EH (cell line): ENCODE results near the gene MTUS2.
A peak's percentile ranks its signal among the peaks of the same experiment; 100 is the strongest.

ENCODE experiments used
- DNase-seq: peaks from one replicate; pipeline ENCODE4 v3.0.0-alpha.2; 2015; ENCODE audit warnings: low read depth

MTUS2 gene

GRCh38 chr13:29402166-29402636 lies 582.1 kb downstream of the MTUS2 start:
- peak; percentile 18 for DNase-seq

- no peak for DNase-seq
Observed at GRCh38 chr13:29405401-29405800, 585.3 kb downstream of the MTUS2 start.

- peak; percentile 79 for DNase-seq
Observed at GRCh38 chr13:29411481-29411880, 591.3 kb downstream of the MTUS2 start.

- DNase-seq, result no peak
Observed at GRCh38 chr13:29418026-29418425, 597.9 kb downstream of the MTUS2 start.

- no peak for DNase-seq
Observed at GRCh38 chr13:29421118-29421517, 601.0 kb downstream of the MTUS2 start.

- DNase-seq, result no peak
Observed at GRCh38 chr13:29422015-29422414, 601.9 kb downstream of the MTUS2 start.

GRCh38 chr13:29423050-29423449 lies 602.9 kb downstream of the MTUS2 start:
- DNase-seq, result no peak

GRCh38 chr13:29427937-29428309 lies 607.8 kb downstream of the MTUS2 start:
- no peak for DNase-seq

GRCh38 chr13:29428310-29429181 lies 608.4 kb downstream of the MTUS2 start:
- DNase-seq, result peak; percentile 26

- peak; percentile 55 for DNase-seq
Observed at GRCh38 chr13:29429286-29429900, 609.3 kb downstream of the MTUS2 start.

- DNase-seq, result no peak
Observed at GRCh38 chr13:29434217-29434945, 614.2 kb downstream of the MTUS2 start.

GRCh38 chr13:29435125-29435911 lies 615.2 kb downstream of the MTUS2 start:
- DNase-seq, result peak; percentile 96

GRCh38 chr13:29436291-29436690 lies 616.2 kb downstream of the MTUS2 start:
- peak; percentile 88 for DNase-seq

GRCh38 chr13:29436721-29437280 lies 616.7 kb downstream of the MTUS2 start:
- no peak for DNase-seq

GRCh38 chr13:29438769-29439168 lies 618.6 kb downstream of the MTUS2 start:
- DNase-seq, result no peak

GRCh38 chr13:29439601-29440388 lies 619.7 kb downstream of the MTUS2 start:
- DNase-seq, result no peak

- DNase-seq, result no peak
Observed at GRCh38 chr13:29441306-29441705, 621.2 kb downstream of the MTUS2 start.

GRCh38 chr13:29446016-29446415 lies 625.9 kb downstream of the MTUS2 start:
- DNase-seq, result no peak

GRCh38 chr13:29448174-29448573 lies 628.0 kb downstream of the MTUS2 start:
- DNase-seq, result no peak

GRCh38 chr13:29449726-29450125 lies 629.6 kb downstream of the MTUS2 start:
- DNase-seq, result no peak

- DNase-seq, result no peak
Observed at GRCh38 chr13:29451976-29452375, 631.8 kb downstream of the MTUS2 start.
